IPS-15b (cell line): ENCODE results near the gene CAPN3.

Experiments used
- H3K27me3 ChIP-seq: one replicate; pipeline ENCODE4 v1.6.1; 2013; ENCODE audit warnings: low read length; ENCODE audit not compliant: control insufficient read depth, insufficient read depth
- H3K36me3 ChIP-seq: one replicate; pipeline ENCODE4 v1.6.1; 2013; ENCODE audit warnings: low read length; ENCODE audit not compliant: control insufficient read depth, insufficient read depth
- H3K4me1 ChIP-seq: one replicate; pipeline ENCODE4 v1.6.1; 2013; ENCODE audit warnings: mild to moderate bottlenecking, low read length; ENCODE audit not compliant: control insufficient read depth, insufficient read depth
- H3K4me3 ChIP-seq: one replicate; pipeline ENCODE4 v1.5.1; 2013; ENCODE audit warnings: low read depth, low read length
- H3K9ac ChIP-seq: one replicate; pipeline ENCODE4 v1.6.1; 2013; ENCODE audit warnings: low read depth, mild to moderate bottlenecking, low read length
- H3K9me3 ChIP-seq: one replicate; pipeline ENCODE4 v1.6.1; 2013; ENCODE audit warnings: mild to moderate bottlenecking, low read length; ENCODE audit not compliant: control insufficient read depth, insufficient read depth

The CAPN3 gene

DNA sequence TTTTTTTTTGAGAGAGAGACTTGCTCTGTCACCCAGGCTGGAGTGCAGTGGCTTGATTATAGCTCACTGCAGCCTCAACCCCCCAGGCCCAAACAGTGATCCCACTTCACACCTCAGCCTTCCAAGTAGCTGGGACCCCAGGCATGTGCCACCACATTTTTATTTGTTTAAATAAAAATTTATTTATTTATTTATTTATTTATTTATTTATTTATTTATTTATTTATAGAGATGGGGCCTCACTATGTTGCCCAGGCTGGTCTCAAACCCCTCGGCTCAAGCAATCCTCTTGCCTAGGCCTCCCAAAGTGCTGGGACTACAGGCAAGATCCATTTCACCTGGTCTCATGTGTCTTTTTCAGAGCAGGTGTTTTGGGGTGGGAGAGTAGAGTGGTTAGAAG is 15.5 kb downstream of the CAPN3 start:
- H3K36me3 ChIP-seq: no peaks in the 10 kb centered on the region
- no peaks in the 10 kb centered on the region for H3K4me1 ChIP-seq
- no peak overlapping the region for H3K4me3 ChIP-seq
- H3K9me3 ChIP-seq: peaks cover 2% of the 10 kb centered on the region
- H3K9ac ChIP-seq: no peak overlapping the region
- H3K27me3 ChIP-seq: peaks cover 65% of the 10 kb centered on the region

DNA sequence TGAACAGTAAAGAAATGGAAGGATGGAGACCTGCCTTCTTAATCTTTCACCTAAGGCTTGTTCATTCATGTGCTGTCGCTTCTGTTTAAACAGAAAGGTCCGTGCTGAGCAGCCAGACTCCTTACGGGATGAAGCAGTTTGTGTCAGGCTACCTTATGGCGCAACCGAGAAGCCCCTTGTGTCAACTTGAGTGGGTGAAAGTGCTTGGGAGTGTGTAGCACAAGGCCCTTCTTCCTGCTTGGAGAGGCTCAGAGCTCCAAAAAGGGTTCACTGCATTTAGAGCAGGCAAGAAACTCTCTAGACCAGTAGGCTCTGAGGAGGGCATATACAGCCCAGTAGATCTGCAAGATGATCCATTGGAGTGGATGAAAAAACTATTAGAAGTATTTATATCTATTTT is 16.0 kb downstream of the CAPN3 start:
- Histone ChIP-seq H3K4me1 (no peaks in the 10 kb centered on the region), H3K36me3 (no peaks in the 10 kb centered on the region), H3K4me3 (no peak overlapping the region), H3K9ac (no peak overlapping the region), H3K27me3 (peaks cover 70% of the 10 kb centered on the region), H3K9me3 (peaks cover 2% of the 10 kb centered on the region)

DNA sequence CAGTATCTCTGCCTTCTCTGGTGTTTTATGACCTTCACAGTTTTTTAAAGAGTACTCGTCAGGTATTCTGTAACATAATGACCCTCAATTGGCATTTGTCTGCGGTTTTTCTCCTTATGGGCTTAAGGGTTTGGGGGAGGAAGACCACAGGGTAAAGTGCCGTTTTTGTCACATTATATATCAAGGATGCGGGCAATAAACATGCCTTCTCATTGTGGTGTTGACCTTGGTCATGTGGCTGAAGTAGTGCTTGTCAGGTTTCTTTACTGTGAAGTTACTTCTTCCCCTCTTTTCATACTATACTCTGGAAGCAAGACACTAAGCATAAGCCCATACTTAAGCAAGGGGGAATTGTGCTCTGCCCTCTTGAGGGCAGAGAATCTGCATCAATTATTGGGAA is 16.6 kb downstream of the CAPN3 start:
- Histone ChIP-seq H3K9me3 (peaks cover 2% of the 10 kb centered on the region), H3K4me3 (no peak overlapping the region), H3K27me3 (peaks cover 69% of the 10 kb centered on the region), H3K9ac (no peak overlapping the region), H3K4me1 (no peaks in the 10 kb centered on the region), H3K36me3 (no peaks in the 10 kb centered on the region)

DNA sequence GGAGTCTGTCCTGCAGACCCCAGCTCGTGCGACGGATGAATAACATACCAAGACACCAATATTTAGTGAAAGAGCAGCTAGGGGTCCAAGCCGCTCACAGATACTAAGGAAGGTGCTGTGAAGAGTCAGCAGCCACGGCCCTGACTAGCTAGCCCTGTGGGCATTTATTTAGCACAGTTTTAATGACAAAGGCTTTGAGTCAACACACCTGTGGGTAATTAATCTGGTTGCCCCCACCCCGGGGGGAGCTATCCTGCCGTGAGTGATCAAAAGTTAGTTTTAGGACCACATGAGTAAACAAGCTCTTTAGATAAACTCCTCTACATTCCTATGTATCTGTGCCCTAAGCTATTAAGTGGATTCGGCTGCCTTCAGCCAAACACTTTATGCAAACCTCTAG is 18.7 kb downstream of the CAPN3 start:
- Histone ChIP-seq H3K4me3 (no peak overlapping the region), H3K36me3 (no peaks in the 10 kb centered on the region), H3K4me1 (no peaks in the 10 kb centered on the region), H3K9ac (no peak overlapping the region), H3K27me3 (peaks cover 87% of the 10 kb centered on the region), H3K9me3 (peaks cover 2% of the 10 kb centered on the region)

- H3K9ac ChIP-seq: no peak overlapping the region
- peaks cover 11% of the 10 kb centered on the region for H3K4me1 ChIP-seq
- no peaks in the 10 kb centered on the region for H3K9me3 ChIP-seq
- H3K27me3 ChIP-seq: peaks cover 40% of the 10 kb centered on the region
- H3K4me3 ChIP-seq: no peak overlapping the region
- no peaks in the 10 kb centered on the region for H3K36me3 ChIP-seq
Measured at GRCh38 chr15:42384597-42384996, 25.3 kb downstream of the CAPN3 start.

GRCh38 chr15:42385206-42385979 is 26.1 kb downstream of the CAPN3 start:
- H3K9ac ChIP-seq: no peak overlapping the region
- H3K9me3 ChIP-seq: no peaks in the 10 kb centered on the region
- H3K27me3 ChIP-seq: peaks cover 32% of the 10 kb centered on the region
- H3K36me3 ChIP-seq: no peaks in the 10 kb centered on the region
- H3K4me3 ChIP-seq: no peak overlapping the region
- peaks cover 11% of the 10 kb centered on the region for H3K4me1 ChIP-seq

GRCh38 chr15:42385980-42386700 is 26.8 kb downstream of the CAPN3 start:
- Histone ChIP-seq H3K4me3 (no peak overlapping the region), H3K9me3 (no peaks in the 10 kb centered on the region), H3K4me1 (peaks cover 11% of the 10 kb centered on the region), H3K9ac (no peak overlapping the region), H3K27me3 (peaks cover 26% of the 10 kb centered on the region), H3K36me3 (no peaks in the 10 kb centered on the region)

DNA sequence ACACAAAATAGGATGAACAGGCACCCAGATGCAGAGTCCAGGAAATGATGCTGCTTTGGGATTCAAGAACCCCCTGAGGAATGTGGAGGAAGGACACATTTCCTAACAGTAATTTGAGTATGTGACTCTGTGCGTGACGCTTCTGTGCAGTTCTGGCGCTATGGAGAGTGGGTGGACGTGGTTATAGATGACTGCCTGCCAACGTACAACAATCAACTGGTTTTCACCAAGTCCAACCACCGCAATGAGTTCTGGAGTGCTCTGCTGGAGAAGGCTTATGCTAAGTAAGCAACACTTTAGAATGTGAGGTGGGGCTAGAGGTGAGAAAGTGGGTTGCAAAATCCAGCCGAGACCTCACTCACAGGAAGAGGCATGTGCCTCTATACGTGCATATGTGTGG is 28.3 kb downstream of the CAPN3 start:
- H3K4me1 ChIP-seq: peaks cover 11% of the 10 kb centered on the region
- no peak overlapping the region for H3K4me3 ChIP-seq
- no peaks in the 10 kb centered on the region for H3K9me3 ChIP-seq
- H3K27me3 ChIP-seq: peaks cover 14% of the 10 kb centered on the region
- no peaks in the 10 kb centered on the region for H3K36me3 ChIP-seq
- no peak overlapping the region for H3K9ac ChIP-seq

- H3K4me3 ChIP-seq: no peak overlapping the region
- H3K9ac ChIP-seq: no peak overlapping the region
- peaks cover 3% of the 10 kb centered on the region for H3K27me3 ChIP-seq
- no peaks in the 10 kb centered on the region for H3K9me3 ChIP-seq
- no peaks in the 10 kb centered on the region for H3K36me3 ChIP-seq
- H3K4me1 ChIP-seq: no peaks in the 10 kb centered on the region
Measured at GRCh38 chr15:42392309-42393024, 33.2 kb downstream of the CAPN3 start.

DNA sequence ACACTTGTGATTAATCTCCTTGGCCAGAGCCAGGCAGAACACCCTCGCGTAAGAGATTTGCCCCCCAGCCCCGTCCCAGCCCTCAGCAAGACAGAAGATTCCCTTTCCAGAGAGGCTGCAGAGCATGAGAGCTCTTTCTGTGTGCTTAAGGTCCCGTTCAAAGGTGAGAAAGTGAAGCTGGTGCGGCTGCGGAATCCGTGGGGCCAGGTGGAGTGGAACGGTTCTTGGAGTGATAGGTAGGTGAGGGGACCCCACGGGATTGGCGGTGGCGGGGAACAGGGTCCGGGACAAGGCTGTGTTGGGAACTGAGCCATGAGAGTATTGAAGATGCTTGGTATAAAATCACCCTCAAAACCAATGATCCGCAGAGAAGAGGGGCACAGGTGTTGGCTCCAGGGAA is 34.8 kb downstream of the CAPN3 start:
- Histone ChIP-seq H3K9ac (no peak overlapping the region), H3K36me3 (no peaks in the 10 kb centered on the region), H3K9me3 (no peaks in the 10 kb centered on the region), H3K27me3 (no peaks in the 10 kb centered on the region), H3K4me1 (no peaks in the 10 kb centered on the region), H3K4me3 (no peak overlapping the region)

DNA sequence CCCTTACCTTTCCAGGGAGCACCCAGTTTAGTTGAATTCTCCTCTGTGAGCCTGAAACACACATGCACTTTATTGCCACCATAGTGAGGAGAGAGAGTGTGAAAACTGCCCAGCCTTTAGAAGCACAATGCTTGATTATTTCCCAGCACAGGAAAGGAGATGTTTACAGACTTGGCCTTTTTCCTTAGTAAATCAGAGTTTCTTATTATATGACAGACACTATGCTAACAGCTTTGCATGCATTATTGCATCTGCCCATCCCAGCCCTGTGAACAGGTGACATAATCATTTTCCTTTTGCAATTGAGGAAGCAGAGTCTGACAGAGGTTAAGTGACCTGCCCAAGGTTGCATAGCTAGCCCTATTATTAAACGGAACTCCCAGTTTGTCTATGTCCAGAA is 36.5 kb downstream of the CAPN3 start:
- Histone ChIP-seq H3K9me3 (no peaks in the 10 kb centered on the region), H3K36me3 (no peaks in the 10 kb centered on the region), H3K27me3 (no peaks in the 10 kb centered on the region), H3K4me3 (no peak overlapping the region), H3K4me1 (no peaks in the 10 kb centered on the region), H3K9ac (no peak overlapping the region)
